ENCODE data around the gene MUC15. TPM values are rescaled to one million over a fixed set of nuclear protein-coding genes. Genes with fewer than 3 reads are reported as not detected.

Gene MUC15
- total and polyA plus RNA-seq, 7 donors = not detected

DNA sequence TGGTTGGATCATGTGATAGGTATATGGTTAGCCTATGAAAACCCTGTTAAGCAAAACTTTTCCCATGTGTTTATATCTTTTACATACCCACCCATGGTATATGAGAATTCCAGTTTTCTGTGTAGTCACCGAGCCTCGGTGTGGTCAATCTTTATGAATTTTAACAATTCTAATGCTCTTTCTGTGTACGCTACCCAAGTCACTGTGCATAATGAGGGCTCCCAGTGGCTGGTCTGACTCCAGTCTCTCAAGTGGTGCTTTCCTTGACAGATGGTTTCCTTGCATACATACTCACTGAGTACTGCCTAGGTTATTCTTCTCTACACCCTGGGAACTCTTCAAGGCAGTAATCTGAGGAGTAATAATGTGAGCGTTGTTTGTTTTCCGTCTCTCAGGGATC lies 17.6 kb downstream of the MUC15 start:
- no peak for DNase-seq
- 84 to 92% methylated on average over 5 of the region's 5 CpGs for WGBS, 2 donors
- no peak overlapping the region for H3K27ac ChIP-seq
- H3K27me3 ChIP-seq = no peaks in the 10 kb centered on the region
- intact Hi-C loops (cut with DNase I) = no loop called here
- H3K4me1 ChIP-seq = no peaks in the 10 kb centered on the region
- no peaks in the 10 kb centered on the region for H3K9me3 ChIP-seq
- H3K4me3 ChIP-seq = no peak overlapping the region
- H3K36me3 ChIP-seq = no peaks in the 10 kb centered on the region
- no peak for TF ChIP-seq EP300 (IDR thresholded peaks at IDR 0.05)
- TF ChIP-seq POLR2A (IDR thresholded peaks at IDR 0.05) = no peak

- no peak overlapping the region for H3K4me3 ChIP-seq
- DNase-seq = no peak
- H3K27ac ChIP-seq = no peak overlapping the region
- no peaks in the 10 kb centered on the region for H3K4me1 ChIP-seq
- H3K9me3 ChIP-seq = no peaks in the 10 kb centered on the region
- intact Hi-C loops (cut with DNase I) = no loop called here
- TF ChIP-seq POLR2AphosphoS5 (IDR thresholded peaks at IDR 0.05) = no peak
- TF ChIP-seq POLR2A (IDR thresholded peaks at IDR 0.05) = no peak
- TF ChIP-seq EP300 (IDR thresholded peaks at IDR 0.05) = no peak
- no peak for TF ChIP-seq CTCF (IDR thresholded peaks at IDR 0.05)
- no peaks in the 10 kb centered on the region for H3K27me3 ChIP-seq
- no peaks in the 10 kb centered on the region for H3K36me3 ChIP-seq
- 61 to 73% methylated on average over 2 of the region's 2 CpGs for WGBS, 2 donors
Measured at GRCh38 chr11:26553182-26553581, 18.9 kb downstream of the MUC15 start.

DNA sequence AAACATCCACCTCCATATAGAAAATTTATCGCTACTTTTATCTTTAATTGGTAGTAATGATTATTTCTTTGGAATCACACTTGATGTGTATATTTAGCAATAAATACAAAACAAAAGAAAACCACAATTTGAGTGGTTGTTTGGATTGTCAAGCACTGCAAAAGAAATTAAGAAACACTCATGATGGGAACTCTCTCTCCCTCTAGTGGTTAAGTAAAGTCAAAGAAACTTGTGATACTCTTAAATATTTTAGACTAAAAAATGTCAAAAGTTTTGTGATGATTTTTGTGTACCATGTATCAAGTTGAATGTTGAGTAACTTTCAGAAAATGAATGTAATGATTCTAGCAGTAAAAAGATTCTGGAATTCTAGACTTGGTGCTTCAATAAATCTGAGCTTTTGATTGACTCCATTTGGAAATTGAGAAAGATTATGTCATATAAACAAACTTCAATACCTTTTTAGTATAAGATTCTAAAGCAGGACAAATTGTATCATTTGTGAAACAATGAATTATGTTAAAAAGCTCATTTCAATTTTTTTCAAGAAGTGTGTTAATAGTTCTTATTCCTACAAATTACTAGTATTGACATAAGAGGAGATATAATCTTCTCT lies 20.8 kb downstream of the MUC15 start:
- intact Hi-C loops (cut with DNase I) = no loop called here

GRCh38 chr11:26550022-26550421 lies 22.0 kb downstream of the MUC15 start:
- intact Hi-C loops (cut with DNase I) = no loop called here
- H3K27me3 ChIP-seq = no peaks in the 10 kb centered on the region
- H3K9me3 ChIP-seq = no peaks in the 10 kb centered on the region
- DNase-seq = no peak
- no peak overlapping the region for H3K27ac ChIP-seq
- 67 to 87% methylated on average over 1 of the region's 1 CpG for WGBS, 2 donors
- H3K4me1 ChIP-seq = no peaks in the 10 kb centered on the region
- H3K36me3 ChIP-seq = no peaks in the 10 kb centered on the region
- no peak overlapping the region for H3K4me3 ChIP-seq
- TF ChIP-seq POLR2A (IDR thresholded peaks at IDR 0.05) = no peak
- TF ChIP-seq POLR2AphosphoS5 (IDR thresholded peaks at IDR 0.05) = no peak
- no peak for TF ChIP-seq CTCF (IDR thresholded peaks at IDR 0.05)
- no peak for TF ChIP-seq EP300 (IDR thresholded peaks at IDR 0.05)

More for the DNA sequence above, 20.8 kb downstream of the MUC15 start:
- Histone ChIP-seq H3K36me3 (no peaks in the 10 kb centered on the region), H3K4me3 (no peak overlapping the region), H3K27me3 (no peaks in the 10 kb centered on the region), H3K27ac (no peak overlapping the region), H3K4me1 (no peaks in the 10 kb centered on the region), H3K9me3 (no peaks in the 10 kb centered on the region)
- no peak for TF ChIP-seq POLR2AphosphoS5 (IDR thresholded peaks at IDR 0.05)
- TF ChIP-seq POLR2A (IDR thresholded peaks at IDR 0.05) = no peak
- TF ChIP-seq CTCF (IDR thresholded peaks at IDR 0.05) = no peak
- TF ChIP-seq EP300 (IDR thresholded peaks at IDR 0.05) = no peak
- DNase-seq = no peak
- 32 to 43% methylated on average over 1 of the region's 1 CpG for WGBS, 2 donors

DNA sequence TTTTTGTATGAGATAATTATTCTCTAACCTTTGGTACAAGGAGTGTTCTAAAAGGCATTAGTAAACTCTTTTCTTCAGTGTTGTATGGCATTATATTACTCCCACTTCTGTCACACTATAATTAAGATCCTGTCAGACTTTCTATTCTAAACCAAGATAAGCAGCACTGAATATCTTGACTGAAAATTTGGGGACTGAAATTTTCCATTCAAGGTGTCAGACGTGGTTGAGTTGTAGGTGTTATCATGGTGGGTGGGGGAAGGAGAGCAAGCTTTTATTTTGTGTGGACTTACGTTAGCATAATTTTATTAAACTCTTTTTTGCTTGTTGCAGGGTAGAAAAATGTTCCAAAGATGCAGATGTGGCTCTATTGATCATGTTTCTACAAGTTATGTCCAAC lies 22.9 kb downstream of the MUC15 start:
- no peak for DNase-seq
- no peaks in the 10 kb centered on the region for H3K36me3 ChIP-seq
- no peak overlapping the region for H3K27ac ChIP-seq
- no peaks in the 10 kb centered on the region for H3K9me3 ChIP-seq
- no peak overlapping the region for H3K4me3 ChIP-seq
- no peaks in the 10 kb centered on the region for H3K4me1 ChIP-seq
- 42 to 58% methylated on average over 2 of the region's 2 CpGs for WGBS, 2 donors
- no peaks in the 10 kb centered on the region for H3K27me3 ChIP-seq
- intact Hi-C loops (cut with DNase I) = no loop called here
- TF ChIP-seq POLR2A (IDR thresholded peaks at IDR 0.05) (no peak), POLR2AphosphoS5 (IDR thresholded peaks at IDR 0.05) (no peak), EP300 (IDR thresholded peaks at IDR 0.05) (no peak), CTCF (IDR thresholded peaks at IDR 0.05) (no peak)

Data from sigmoid colon (tissue), 7 donors.